ENCODE data around the gene ARMH2.
"Not testable (repeated sequence)": the region's sequence is repeated elsewhere in the genome, so short reads cannot be mapped to it uniquely, and the experiment has no call there.

ARMH2 gene

GRCh38 chr6:24761851-24762250, 36.9 kb downstream of the ARMH2 start:
- no peak for DNase-seq

- DNase-seq = no peak
Observed at GRCh38 chr6:24761193-24761835, 37.4 kb downstream of the ARMH2 start.

GRCh38 chr6:24760210-24760609, 38.5 kb downstream of the ARMH2 start:
- no peak for DNase-seq

- DNase-seq = no peak
Observed at GRCh38 chr6:24759718-24760117, 39.0 kb downstream of the ARMH2 start.

GRCh38 chr6:24757611-24758010, 41.1 kb downstream of the ARMH2 start:
- DNase-seq = no peak

GRCh38 chr6:24755279-24755678, 43.4 kb downstream of the ARMH2 start:
- DNase-seq = no peak

GRCh38 chr6:24754378-24754777, 44.3 kb downstream of the ARMH2 start:
- not testable (repeated sequence) for DNase-seq

- DNase-seq = no peak
Observed at GRCh38 chr6:24753545-24753944, 45.2 kb downstream of the ARMH2 start.

- DNase-seq = no peak
Observed at GRCh38 chr6:24752917-24753492, 45.7 kb downstream of the ARMH2 start.

- DNase-seq = no peak
Observed at GRCh38 chr6:24752503-24752902, 46.2 kb downstream of the ARMH2 start.

- not testable (repeated sequence) for DNase-seq
Observed at GRCh38 chr6:24750878-24751277, 47.8 kb downstream of the ARMH2 start.

- no peak for DNase-seq
Observed at GRCh38 chr6:24749297-24749696, 49.4 kb downstream of the ARMH2 start.
